ENCODE data around the gene ATRN. TPM values are rescaled to one million over a fixed set of nuclear protein-coding genes. Genes with fewer than 3 reads are reported as not detected.

Gene ATRN
- total and polyA plus RNA-seq, 7 donors, result 1.2 to 16.1 (median 11.4) TPM

- H3K4me1 ChIP-seq, result no peaks in the 10 kb centered on the region
- TF ChIP-seq POLR2AphosphoS5 (IDR thresholded peaks at IDR 0.05) (no peak), POLR2A (IDR thresholded peaks at IDR 0.05) (no peak), EP300 (IDR thresholded peaks at IDR 0.05) (no peak), CTCF (IDR thresholded peaks at IDR 0.05) (no peak)
- H3K4me3 ChIP-seq, result no peak overlapping the region
- H3K27ac ChIP-seq, result no peak overlapping the region
- intact Hi-C loops (cut with DNase I), result no loop called here
- DNase-seq, result no peak
- WGBS, 2 donors, result 81 to 91% methylated on average over 15 of the region's 15 CpGs
- H3K9me3 ChIP-seq, result peaks cover 0 to 6% (median 1%) of the 10 kb centered on the region in 4 donors
- no peaks in the 10 kb centered on the region for H3K36me3 ChIP-seq
- H3K27me3 ChIP-seq, result no peaks in the 10 kb centered on the region
Measured at GRCh38 chr20:3696745-3697587, 226.1 kb downstream of the ATRN start.

GRCh38 chr20:3697588-3698305 is 226.9 kb downstream of the ATRN start:
- WGBS, 2 donors, result 78 to 82% methylated on average over 18 of the region's 18 CpGs
- DNase-seq, result no peak

GRCh38 chr20:3698591-3699001 is 227.8 kb downstream of the ATRN start:
- Histone ChIP-seq H3K4me1 (no peaks in the 10 kb centered on the region), H3K27me3 (no peaks in the 10 kb centered on the region), H3K4me3 (no peak overlapping the region), H3K27ac (no peak overlapping the region), H3K9me3 (peaks cover 0 to 6% (median 1%) of the 10 kb centered on the region in 4 donors), H3K36me3 (no peaks in the 10 kb centered on the region)
- intact Hi-C loops (cut with DNase I), result no loop called here
- no peak for DNase-seq
- no peak for TF ChIP-seq POLR2AphosphoS5 (IDR thresholded peaks at IDR 0.05)
- TF ChIP-seq EP300 (IDR thresholded peaks at IDR 0.05), result no peak
- no peak for TF ChIP-seq POLR2A (IDR thresholded peaks at IDR 0.05)
- TF ChIP-seq CTCF (IDR thresholded peaks at IDR 0.05), result no peak
- WGBS, 2 donors, result 79 to 86% methylated on average over 6 of the region's 6 CpGs

More at GRCh38 chr20:3697588-3698305, 226.9 kb downstream of the ATRN start:
- Histone ChIP-seq H3K36me3 (no peaks in the 10 kb centered on the region), H3K4me1 (no peaks in the 10 kb centered on the region), H3K27ac (no peak overlapping the region), H3K27me3 (no peaks in the 10 kb centered on the region), H3K4me3 (no peak overlapping the region), H3K9me3 (peaks cover 0 to 6% (median 1%) of the 10 kb centered on the region in 4 donors)
- no peak for TF ChIP-seq POLR2AphosphoS5 (IDR thresholded peaks at IDR 0.05)
- TF ChIP-seq CTCF (IDR thresholded peaks at IDR 0.05), result no peak
- no peak for TF ChIP-seq POLR2A (IDR thresholded peaks at IDR 0.05)
- no peak for TF ChIP-seq EP300 (IDR thresholded peaks at IDR 0.05)
- intact Hi-C loops (cut with DNase I), result no loop called here

- no peaks in the 10 kb centered on the region for H3K27me3 ChIP-seq
- H3K9me3 ChIP-seq, result peaks cover 0 to 6% (median 1%) of the 10 kb centered on the region in 4 donors
- intact Hi-C loops (cut with DNase I), result no loop called here
- TF ChIP-seq POLR2AphosphoS5 (IDR thresholded peaks at IDR 0.05), result no peak
- TF ChIP-seq EP300 (IDR thresholded peaks at IDR 0.05), result no peak
- TF ChIP-seq POLR2A (IDR thresholded peaks at IDR 0.05), result no peak
- no peak for TF ChIP-seq CTCF (IDR thresholded peaks at IDR 0.05)
- no peak overlapping the region for H3K27ac ChIP-seq
- 92% methylated on average over 16 of the region's 16 CpGs for WGBS, 2 donors
- no peaks in the 10 kb centered on the region for H3K4me1 ChIP-seq
- DNase-seq, result no peak
- H3K36me3 ChIP-seq, result no peaks in the 10 kb centered on the region
- H3K4me3 ChIP-seq, result no peak overlapping the region
Measured at GRCh38 chr20:3699037-3699436, 228.2 kb downstream of the ATRN start.

Small RNAs within 50 kb of the gene (small RNA-seq; reads per million reads assigned to genes)
- gene AL353193.1, result 0 reads per million in 3 donors

Other genes starting within 250 kb of the ATRN start
- gene SLC4A11, start 231.8 kb upstream of the ATRN start, total RNA-seq, result under 1 TPM in 1 of 4 donors, not detected in 3; 0.36 TPM
- 1 to 10 TPM in 1 of 3 donors, not detected in 2; 2.1 TPM for gene SLC4A11, start 231.8 kb upstream of the ATRN start, polyA plus RNA-seq
- gene DNAAF9, start 63.3 kb upstream of the ATRN start, total RNA-seq, result 10 to 100 TPM; 20.3 to 38.5 (median 22.8) TPM
- 1 to 10 TPM in 2 of 3 donors, under 1 TPM in 1; 0.92 to 3.3 (median 1.2) TPM for gene DNAAF9, start 63.3 kb upstream of the ATRN start, polyA plus RNA-seq
- gene GFRA4, start 192.4 kb downstream of the ATRN start, total RNA-seq, result not detected
- gene GFRA4, start 192.4 kb downstream of the ATRN start, polyA plus RNA-seq, result not detected
- 100 to 1,000 TPM in 2 of 4 donors, 10 to 100 TPM in 2; 49.9 to 484 (median 103) TPM for gene ADAM33, start 211.0 kb downstream of the ATRN start, total RNA-seq
- 10 to 100 TPM in 1 of 3 donors, 1 to 10 TPM in 1, under 1 TPM in 1; 0.69 to 12.3 (median 5.4) TPM for gene ADAM33, start 211.0 kb downstream of the ATRN start, polyA plus RNA-seq
- gene SIGLEC1, start 241.6 kb downstream of the ATRN start, total RNA-seq, result 10 to 100 TPM in 3 of 4 donors, 1 to 10 TPM in 1; 9.9 to 17.1 (median 10.2) TPM
- 1 to 10 TPM; 2.4 to 6.9 (median 5.3) TPM for gene SIGLEC1, start 241.6 kb downstream of the ATRN start, polyA plus RNA-seq

All from sigmoid colon (tissue), 7 donors.